GM21423 (cell line): Measurements from ENCODE around the gene DHCR24.
"Not testable (repeated sequence)": the region's sequence is repeated elsewhere in the genome, so short reads cannot be mapped to it uniquely, and the experiment has no call there.

Source experiments
- ATAC-seq: cut with Tn5 transposase; IDR thresholded peaks from one replicate; pipeline ENCODE4 v1.9.1; 2021; ENCODE audit warnings: mild to moderate bottlenecking, moderate library complexity; ENCODE audit not compliant: unreplicated experiment

Gene DHCR24

DNA sequence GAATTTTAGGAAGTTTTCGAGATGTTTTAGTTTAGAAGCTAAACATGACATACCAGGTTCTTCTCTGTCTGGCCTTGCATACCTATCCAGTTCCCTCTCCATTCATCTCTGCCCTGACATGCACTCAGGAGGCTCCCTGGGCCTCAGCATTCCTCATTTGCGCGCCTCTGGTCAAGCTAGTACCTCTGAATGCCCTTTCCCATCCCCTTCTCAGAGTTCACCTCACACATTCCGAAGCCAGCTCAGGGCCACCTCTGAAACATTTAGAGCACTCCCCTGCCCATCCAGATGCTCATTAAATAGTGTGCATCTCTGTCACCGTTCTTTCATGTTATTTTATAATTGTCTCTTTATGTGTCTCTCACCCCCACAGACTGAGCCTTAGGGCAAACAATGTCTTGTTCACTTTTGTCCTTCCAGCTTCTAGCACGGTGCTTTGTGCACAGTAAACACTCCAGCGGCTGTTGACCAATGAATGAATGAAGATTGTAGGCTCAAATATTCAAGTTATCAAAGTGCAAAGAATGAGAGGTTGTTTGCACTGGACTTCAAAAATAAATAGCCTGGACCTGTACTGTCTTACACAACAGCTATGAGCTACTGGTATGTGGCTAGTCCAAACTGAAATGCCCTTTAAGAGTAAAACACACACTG is 1.2 kb upstream of the DHCR24 start:
- ATAC-seq, result no peak

DNA sequence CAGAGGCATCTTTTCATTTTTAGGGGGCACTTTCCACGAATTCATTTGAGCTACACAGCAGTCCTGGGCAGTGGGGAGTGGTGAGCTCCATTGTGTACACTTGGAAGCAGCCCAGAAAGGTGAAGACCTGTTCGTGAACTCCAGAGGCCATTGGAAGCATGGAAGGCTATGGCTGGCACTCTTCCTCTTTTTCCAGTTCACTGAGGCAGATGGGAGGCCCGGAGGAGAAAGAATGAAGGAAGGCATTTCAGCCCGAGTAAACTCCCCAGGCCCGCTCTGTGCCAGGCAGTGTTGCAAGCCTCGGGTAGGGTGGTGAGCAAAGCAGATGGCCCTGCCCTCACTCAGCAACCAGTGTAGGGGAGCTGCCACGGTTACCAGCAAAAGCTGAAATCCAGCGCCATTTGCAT is 673 bp upstream of the DHCR24 start:
- no peak for ATAC-seq

DNA sequence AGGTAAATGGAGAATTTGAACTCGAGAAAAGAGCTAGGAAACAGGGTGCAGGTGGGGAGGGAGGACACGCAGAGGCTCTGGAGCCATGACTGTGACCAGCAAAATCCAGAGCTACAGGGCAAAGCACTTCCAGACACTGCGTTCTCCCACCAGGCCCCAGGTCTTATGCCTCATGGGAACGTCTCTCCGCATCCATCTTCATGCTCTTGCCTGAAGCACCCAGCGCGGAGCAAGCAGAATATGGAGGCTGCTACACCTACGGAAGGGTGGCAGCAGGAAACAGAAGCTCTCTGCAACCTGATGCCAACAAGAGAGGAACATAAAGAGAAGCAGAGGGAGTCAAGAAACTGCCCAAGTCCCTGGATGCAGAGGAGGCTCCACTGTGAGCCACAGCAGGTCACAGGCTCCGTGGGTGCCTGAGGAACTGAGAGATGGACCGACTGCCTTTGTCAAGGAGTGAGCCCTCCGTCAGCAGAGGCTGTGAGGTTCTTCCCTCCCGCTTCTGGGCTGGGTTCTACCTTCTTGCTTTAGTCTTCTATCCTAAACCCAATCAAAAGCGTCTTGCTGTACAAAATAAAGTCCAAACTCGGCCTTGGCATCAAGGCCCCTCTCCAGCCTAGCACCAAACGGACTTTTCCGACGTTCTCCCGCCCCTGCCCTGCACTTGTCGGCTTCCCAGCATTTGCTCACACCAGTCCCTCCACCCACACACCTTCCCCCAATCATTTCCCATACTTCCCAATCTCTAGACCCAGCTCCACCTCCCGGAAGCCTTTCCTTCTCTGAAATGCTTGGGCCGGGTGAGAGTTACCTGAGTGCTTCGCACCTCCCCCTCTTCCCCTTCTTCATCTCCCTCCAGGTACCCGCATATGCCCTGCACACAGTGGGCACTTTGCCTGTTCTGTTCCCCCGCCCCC is 930 bp downstream of the DHCR24 start:
- no peak for ATAC-seq

DNA sequence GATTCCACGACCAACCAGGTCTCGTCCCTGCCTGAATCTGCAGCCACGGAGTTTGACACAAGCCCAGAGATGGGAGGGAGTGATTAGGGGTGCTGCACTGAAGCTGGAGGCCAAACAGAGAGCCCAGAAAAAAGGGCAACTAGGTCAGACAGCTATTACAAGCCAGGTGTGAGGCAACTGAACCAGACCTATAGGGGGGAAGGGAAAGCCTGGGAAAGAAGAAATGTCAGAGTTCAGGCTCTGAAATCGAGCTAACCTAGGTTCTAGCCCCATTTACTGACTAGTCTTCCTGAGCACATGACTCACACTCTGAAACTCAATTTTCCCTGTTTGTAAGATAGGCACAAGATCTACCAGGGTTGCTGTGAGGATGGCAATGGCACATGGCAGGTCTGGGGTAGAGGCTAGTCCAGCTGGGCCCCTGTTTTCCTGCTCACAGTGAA is 1.7 kb downstream of the DHCR24 start:
- ATAC-seq, result no peak

DNA sequence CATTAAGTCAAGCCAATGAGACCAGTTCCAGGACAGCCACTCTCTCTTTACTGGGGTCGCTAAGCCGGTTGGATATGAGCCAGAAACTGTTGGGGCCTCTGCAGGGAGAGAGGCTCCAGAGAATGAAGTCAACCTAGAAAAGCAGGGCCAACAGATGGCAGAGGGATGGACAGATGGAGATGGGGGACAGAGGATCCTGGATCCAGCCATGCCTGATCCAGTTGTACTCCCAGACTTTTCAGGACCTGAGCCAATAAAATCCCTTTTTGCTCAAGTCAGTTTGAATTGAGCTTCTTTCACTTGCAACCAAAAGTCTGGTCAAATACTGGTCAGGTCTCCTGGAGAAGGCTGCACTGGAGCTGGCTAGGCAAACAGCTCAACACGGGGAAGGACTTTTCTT is 2.2 kb downstream of the DHCR24 start:
- no peak for ATAC-seq

DNA sequence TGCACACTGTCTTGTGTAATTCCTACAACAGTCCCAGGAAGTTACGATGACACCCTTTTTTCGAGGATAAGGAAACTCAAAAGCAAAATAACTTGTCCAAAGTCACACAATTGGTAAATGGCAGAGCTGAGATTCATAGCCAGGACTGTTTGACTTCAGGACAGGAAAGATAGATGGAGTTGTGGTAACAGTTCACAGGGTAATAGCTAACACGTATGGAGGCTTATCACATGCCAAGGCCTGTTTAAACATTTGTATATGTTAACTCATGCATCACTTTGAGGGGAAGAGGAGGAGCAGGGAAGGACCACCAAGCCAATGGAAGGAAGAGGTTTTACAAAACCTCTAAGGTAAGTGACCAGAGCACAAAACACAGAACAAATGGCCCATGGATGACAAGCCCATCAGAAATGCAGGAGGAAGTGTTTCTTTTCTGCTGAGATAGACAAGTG is 2.8 kb downstream of the DHCR24 start:
- ATAC-seq, result no peak

DNA sequence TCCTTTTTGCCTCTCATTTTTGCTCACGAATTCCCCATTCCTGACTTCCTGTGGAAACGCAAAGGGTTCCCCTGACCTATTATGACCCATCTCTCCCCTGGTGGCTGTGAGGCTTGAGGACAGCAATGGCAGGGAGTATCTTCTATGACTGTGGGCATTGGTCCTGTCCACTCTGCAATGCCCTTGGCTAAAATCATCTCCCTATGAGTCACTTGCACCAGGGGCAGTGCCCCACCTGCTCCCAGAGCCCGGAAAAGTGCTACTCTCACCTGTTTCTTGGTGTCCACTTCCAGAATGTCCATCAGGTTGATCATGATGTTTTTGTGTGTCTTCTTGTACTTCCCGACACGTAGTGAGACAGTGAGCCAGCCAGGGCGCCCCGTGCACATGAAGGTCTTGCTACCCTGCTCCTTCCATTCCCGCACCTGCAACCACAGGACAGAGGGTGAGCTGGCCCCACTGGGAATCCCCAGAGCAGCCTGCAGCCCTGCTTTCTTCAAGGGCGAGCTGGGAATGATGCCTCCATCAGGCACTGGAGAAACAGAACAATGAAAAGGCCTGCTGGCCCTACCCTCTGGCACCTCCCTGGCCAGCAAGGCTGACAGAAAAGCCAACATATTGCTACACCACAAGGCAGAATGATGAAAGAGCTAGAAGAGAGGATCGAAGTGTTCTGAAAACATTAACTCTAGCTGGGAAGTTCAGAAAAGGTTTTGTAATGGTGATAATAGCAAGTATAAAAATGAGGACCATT is 3.5 kb downstream of the DHCR24 start:
- no peak for ATAC-seq

DNA sequence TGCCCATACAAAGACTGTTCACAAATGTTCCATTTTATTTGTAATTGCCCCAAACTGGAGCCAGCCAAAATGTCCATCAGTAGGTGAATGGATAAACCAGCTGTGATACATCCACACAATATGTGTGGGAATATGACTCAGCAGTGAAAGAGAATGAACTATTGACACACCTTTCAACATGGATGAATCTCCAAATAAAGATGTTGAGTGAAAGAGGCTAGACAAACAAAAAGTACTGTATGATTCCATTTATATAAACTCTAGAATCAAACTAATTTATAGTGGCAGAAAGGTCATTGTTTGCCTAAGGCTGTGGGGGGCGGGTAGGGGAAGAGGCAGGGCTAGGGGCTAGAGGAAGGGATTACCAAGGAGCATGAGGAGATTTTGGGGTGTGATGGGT is 4.5 kb downstream of the DHCR24 start:
- no peak for ATAC-seq

DNA sequence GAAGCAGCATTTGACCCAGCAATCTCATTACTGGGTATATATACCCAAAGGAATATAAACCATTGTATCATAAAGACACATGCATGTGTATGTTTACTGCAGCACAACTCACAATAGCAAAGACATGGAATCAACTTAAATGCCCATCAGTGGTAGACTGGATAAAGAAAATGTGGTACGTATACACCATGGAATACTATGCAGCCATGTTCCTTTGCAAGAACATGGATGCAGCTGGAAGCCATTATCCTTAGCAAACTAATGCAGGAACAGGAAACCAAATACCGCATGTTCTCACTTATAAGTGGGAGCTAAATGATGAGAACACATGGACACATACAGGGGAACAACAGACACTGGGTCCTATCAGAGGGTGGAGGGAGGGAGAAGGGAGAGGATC is 5.4 kb downstream of the DHCR24 start:
- not testable (repeated sequence) for ATAC-seq

DNA sequence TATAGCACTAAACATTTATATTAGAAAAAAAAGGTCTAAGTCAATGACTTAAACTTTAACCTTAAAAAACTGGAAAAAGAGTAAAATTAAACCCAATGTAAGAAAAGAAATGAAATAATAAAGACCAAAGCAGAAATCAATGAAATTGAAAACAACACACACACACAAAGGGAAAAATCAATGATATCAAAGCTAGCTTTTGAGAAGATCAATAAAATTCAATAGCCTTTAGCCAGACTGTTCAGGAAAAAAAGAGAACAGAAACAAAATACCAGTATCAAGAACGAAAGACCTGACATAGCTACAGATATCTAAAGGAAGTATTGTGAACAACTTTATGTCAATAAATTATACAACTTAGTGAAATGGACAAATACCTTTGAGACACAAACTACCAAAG is 7.1 kb downstream of the DHCR24 start:
- no peak for ATAC-seq

DNA sequence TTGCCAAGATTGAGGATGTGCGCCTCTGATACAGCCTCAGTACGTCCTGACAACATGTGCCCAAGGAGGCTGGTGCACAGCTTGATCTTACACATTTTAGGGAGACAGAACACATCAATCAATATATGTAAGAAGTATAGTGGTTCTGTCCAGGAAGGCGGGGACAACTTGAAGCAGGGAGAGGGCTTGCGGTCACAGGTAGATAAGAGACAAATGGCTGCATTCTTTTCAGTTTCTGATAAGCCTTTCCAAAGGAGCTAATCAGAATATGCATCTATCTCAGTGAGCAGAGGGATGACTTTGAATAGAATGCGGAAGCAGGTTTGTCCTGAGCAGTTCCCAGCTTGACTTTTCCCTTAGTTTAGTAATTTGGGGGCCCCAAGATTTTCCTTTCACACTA is 10.2 kb downstream of the DHCR24 start:
- ATAC-seq, result no peak

DNA sequence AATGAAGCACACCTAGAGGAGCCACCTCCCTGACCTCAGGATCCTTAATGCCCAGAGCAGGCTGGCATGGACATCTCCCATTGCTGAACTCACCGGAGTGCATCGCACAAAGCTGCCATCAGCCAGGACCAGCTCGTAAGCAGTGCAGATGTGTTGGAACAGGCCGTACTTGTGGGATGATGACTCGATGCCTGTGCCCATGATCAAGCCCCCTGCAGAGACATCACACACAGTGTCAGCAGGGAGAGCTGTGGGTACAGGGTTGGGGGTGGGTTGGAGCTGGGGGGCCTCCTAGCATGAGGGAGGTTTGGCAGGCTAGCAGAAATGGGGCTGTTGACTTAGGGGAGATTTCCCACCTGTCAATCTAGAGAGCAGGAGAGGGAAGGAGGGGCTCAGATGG is 12.0 kb downstream of the DHCR24 start:
- ATAC-seq, result no peak

DNA sequence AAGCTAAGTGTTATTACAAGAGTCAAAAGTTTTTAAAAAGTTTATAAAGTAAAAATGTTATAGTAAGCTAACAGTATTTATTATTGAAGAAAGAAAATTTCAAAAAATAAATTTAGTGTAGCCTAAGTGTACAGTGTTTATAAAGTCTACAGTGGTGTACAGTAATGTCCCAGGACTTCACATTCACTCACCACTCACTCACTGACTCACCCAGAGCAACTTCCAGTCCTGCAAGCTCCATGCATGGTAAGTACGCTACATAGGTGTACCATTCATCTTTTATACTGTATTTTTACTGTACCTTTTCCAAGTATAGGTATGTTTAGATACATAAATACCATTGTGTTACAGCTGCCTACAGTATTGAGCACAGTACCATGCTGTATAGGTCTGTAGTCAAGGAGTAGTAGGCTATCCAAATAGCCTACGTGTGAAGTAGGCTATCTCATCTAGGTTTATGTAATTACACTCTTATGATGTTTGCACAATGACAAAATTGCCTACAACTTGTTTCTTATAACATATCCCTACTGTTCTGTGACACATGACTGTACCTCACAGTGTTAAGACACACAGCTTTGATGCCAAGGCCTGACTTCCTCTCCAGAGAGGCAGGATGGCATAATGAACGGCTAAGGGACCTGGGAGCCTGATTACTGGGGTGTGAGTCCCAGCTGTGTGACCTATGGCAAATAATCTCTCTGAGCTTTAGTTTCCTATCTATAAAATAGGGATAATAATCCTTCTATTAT is 12.7 kb downstream of the DHCR24 start:
- no peak for ATAC-seq

DNA sequence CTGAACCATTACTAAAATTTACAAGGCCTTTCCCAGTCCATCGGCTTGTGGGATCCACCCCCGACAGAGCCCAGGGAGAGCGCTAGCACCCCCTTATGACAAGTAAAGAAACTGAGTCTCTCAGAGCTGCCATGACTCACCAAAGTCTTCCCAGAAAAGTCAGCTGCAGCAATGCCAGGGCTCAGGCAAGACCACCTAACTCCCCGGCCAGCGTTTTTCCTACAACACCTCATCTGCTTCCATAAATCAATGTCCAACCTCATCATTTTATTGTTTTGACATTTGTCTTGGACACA is 15.0 kb downstream of the DHCR24 start:
- ATAC-seq, result no peak

DNA sequence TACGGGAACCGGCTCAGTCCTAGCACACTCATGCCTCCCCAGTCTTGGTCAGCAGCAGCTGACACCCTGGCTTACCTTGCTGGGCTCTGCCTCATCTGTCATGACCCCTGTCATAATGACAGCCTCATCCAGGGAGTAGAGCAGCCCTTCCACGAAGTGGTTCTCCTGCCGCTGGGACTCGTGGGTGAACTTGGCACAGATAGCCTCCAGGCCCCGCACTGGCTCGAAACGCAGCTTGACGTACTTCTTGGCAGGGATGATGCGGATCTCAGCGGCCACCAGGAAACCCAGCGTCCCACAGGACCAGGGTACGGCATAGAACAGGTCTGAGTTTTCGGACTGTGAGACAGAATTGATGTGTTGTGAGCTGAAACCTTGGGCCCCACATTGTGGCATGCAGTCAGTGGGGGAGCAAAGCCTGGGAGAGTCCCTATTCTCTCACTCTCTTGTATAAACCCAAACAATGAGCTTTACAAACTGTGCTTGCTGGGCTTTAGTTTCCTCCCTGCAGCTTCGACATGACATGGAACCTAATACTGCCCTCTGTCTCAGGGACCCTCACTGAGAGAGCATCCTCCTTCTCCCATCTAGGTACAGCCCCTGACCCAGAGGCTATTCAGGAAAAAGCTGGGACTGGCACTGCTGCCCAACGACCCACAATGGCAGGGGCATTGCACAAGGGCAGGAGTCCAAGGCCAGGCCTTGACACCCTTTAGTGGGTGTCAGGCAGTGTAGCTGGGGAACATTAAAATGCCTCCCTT is 15.5 kb downstream of the DHCR24 start:
- ATAC-seq, result no peak

DNA sequence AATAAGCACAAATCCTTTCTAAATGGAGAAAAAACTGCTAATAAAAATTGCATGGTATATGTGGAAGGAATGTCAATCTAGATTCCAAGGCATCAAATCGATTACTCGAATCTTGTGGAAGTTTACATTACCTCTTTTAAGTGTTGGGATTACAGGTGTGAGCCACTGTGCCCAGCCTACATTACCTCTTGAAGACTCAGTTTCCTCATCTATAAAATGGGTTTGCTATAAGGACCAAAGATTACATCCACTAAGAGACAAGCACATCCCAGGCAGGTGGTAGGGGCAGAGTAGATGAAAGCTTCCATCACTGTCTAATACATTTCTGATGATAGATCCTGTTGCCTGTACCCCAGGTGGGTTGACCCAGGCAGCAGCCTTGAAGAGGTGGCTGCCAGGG is 16.1 kb downstream of the DHCR24 start:
- ATAC-seq, result no peak

DNA sequence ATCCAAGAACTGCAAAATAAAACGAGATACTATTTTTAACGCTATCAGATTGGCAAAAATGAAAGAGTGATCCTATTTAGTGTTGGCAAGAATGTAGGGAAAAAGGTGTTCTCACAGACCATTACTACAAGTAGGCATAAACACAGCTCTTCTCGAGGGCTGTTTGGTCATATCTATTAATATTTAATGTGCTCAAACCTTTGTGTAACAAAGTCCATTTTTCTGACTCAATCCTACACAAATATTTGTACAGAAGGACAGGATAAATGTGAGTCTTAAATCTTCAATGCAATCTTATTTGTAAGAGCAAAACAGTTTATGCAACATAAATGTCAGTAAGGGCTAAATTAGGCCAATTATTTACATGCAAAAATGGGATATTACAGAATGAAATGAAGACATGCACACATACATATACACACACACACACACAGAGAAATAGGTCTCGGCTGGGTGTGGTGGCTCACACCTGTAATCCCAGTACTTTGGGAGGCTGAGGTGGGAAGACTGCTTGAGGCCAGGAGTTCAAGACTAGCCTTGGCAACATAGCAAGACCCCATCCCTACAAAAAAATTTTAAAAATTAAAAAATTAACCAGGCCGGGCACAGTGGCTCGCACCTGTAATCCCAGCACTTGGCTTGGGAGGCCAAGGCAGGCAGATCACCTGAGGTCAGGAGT is 17.7 kb downstream of the DHCR24 start:
- ATAC-seq, result no peak

DNA sequence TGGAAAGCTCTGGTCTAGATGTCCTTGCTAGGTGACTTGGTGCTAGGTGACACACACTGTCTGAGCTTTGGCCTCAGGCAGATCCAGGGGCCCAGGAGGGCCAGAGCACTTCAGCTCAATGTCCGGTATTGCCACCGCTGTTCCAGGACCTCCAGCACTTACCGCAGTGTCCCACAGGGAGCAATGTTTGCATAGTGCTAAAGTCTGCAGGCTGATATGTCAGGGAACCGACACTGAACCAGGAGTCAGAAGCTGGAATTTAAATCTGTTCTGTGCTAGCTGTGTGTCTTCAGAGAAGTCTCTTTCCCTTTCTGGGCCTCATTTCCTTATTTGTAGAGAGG is 19.3 kb downstream of the DHCR24 start:
- no peak for ATAC-seq

DNA sequence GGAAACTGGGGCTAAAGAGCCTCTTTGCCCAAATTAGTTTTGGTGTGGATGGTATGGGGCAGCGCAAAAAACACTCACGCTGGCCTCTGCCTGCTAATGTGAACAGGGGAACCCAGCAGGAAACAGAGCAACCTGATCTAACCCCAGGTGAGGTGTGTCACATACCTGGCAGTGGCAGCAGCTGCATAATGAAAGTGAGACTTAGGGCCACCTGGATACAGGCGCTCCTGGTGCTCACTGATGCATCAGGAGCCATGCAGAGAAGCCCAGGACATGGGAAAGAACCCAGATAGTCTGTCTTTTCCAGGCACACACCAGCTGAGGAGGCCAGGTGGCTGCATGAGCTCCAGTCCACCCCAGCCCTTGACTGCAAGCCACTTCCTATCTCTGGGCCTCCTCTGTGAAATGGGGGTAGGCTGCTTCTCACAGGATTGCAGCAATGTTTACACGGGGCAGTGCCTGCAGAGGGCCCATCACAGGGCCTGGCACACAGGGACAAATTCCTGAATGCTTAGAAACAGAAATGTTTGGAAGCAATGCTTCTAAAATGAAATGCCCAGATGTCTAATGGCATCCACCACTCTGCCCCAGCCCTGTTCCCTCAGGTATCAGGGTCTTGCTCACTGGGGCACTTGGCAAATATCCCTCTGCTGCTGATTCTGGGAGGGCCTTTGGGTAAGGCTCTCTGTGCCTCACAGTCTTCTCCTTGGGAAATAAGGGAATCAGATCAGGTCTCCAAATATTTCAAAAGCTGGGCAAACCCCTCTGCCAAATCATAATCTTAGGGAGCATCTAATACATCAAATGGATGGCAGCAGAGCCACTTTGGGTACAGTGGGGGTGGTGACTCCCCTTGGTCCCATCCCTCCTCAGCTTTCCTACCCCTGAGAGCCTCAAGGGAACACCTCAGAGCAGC is 19.9 kb downstream of the DHCR24 start:
- no peak for ATAC-seq
